GM12873 (cell line): ENCODE measurements around the gene DNAH10.

ENCODE experiments used
- TF ChIP-seq, protein P1 (sequence below): IDR thresholded peaks from 2 replicates; pipeline ENCODE4 v1.5.1; 2012; ENCODE audit warnings: low read depth, mild to moderate bottlenecking, moderate library complexity, low read length, control low read depth; ENCODE audit not compliant: insufficient read depth; ENCODE audit errors: missing control alignments

The DNAH10 gene

DNA sequence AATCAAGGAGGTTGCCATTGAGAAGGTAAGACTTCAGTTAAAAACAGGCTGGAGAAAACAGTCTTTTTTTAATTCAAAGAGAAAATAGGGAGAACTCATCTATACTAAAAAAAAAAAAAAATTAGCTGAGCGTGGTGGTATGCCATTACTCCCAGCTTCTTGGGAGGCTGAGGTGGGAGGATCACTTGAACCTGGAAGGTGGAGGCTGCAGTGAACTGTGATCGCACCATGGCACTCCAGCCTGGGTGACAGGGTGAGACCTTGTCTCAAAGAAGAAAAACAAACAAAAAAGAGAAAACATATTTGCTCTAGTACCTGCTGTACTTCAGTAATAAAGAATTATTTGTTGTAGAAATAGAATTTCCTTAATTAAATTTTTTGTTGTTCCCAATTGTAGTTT is 68.6 kb downstream of the DNAH10 start:
- TF ChIP-seq, protein P1, sequence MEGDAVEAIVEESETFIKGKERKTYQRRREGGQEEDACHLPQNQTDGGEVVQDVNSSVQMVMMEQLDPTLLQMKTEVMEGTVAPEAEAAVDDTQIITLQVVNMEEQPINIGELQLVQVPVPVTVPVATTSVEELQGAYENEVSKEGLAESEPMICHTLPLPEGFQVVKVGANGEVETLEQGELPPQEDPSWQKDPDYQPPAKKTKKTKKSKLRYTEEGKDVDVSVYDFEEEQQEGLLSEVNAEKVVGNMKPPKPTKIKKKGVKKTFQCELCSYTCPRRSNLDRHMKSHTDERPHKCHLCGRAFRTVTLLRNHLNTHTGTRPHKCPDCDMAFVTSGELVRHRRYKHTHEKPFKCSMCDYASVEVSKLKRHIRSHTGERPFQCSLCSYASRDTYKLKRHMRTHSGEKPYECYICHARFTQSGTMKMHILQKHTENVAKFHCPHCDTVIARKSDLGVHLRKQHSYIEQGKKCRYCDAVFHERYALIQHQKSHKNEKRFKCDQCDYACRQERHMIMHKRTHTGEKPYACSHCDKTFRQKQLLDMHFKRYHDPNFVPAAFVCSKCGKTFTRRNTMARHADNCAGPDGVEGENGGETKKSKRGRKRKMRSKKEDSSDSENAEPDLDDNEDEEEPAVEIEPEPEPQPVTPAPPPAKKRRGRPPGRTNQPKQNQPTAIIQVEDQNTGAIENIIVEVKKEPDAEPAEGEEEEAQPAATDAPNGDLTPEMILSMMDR: no peak

DNA sequence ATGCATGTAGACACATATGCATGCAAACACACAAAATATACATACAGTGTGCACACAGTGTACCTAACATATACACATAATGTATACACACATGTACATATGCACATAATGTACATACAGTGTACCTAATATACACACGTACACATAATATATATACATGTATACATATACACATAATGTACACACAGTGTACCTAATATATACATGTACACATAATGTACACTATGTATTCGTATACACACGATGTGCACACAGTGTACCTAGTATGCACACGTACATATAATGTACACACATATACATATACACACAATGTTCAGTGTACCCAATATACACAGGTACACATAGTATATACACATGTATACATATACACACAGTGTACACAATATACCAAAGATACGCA is 70.0 kb downstream of the DNAH10 start:
- TF ChIP-seq, protein P1: no peak

DNA sequence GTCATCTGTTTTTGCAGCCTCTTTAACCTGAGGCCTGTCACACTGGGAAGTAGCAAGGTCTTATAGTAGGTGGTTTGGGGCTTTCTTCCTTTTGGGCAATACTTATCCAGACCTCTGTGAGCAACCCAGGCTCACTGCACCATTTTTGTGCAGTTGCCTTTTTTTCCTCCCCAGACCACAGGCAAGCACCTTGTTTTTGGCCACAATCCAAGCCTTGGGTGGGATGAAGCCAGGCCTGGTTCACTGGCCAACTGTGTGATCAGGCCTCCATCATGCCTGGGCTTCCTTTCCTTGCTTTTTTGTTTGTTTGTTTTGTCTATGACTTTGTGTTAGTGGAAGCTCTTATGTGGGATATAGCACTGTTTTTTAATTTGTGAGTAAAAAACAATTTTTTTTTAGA is 71.7 kb downstream of the DNAH10 start:
- TF ChIP-seq, protein P1: no peak

DNA sequence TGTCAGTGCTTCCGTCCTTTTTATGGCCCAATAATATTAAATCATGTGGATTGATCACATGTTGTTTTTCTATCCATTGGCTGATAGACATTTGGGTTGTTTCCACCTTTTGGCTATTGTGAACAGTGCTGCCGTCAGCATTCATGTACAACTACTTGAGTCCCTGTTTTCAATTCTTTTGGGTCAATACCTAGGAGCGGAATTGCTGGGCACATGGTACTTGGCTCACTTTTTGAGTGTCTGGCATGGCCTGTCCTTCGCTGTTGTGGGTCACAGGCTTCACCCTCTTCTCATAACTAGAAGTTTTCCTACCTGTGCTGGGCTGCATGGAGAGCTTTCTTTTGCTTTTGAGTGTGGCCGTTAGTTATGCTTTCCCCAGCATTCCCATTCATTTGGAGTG is 72.7 kb downstream of the DNAH10 start:
- TF ChIP-seq, protein P1: no peak

DNA sequence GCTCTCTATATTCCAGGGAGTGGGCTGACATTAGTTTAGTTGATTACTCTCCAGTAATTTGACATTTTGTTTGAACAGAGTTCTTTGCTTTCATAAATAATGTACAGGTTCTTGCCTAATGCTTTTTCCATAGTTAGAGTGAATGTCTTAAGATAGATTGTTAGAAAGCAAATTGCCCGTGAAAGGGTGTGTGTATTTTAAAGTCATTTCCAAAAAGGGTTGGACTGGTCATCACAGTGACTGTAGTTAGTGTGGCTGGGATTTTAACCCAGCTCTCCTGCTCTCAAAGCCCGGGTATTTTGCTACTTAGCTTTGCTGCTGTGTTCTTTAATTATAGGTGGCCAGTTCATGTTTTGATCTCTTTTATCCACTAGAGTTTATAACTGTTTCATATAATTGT is 74.2 kb downstream of the DNAH10 start:
- TF ChIP-seq, protein P1: no peak

DNA sequence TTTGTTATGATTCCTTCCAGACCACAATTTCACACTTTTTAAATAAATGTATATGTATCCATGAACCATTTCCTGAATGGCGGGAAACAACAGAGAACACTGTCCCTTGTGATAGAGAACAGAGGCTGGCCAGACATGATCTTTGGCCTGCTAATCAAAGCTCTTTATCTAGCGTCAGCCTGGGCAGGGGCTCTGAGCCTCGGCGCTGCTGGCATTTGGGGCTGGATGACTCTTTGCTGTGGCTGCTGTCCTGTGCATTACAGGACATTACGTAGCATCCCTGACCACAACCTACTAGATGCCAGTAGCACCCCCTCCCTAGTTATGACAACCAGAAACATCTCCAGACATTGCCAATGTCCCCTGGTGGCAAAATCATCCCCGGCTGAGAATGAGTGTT is 77.7 kb downstream of the DNAH10 start:
- TF ChIP-seq, protein P1: no peak

DNA sequence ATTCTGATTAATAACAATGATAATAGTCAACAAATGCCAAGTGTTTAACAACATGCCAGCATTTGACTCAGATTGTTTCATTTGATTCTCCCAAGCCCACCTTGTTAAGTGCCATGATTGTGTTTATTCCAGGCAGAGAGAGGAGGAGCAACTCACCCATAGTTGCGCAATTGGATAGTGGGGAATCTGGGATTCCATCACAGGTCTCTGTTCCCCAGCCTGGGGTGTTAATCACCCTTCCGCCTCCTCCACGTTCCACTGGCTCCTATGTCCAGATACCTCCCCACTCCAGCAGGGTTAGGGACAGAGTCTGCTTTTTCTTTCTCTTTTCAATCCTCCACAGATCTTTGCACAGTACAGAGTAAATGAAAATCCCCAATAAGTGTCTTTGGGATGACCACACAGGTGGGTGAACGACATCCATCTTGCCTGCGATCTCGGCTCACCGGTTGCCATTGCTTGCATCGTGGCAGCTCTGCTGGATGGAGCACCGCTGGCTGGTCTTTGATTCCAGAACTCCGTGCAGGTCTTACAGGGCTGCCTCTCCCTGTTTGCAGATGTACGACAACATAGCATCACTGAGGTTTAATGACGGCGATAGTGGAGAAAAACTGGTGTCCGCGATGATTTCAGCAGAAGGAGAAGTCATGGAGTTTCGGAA is 78.8 kb downstream of the DNAH10 start:
- TF ChIP-seq, protein P1: no peak
